HG03460 (cell line): ENCODE results near the gene SNAP47.
A peak's percentile ranks its signal among the peaks of the same experiment; 100 is the strongest.

ENCODE experiments used
- ATAC-seq: cut with Tn5 transposase; IDR thresholded peaks from one replicate; pipeline ENCODE4 v1.9.1; 2021; ENCODE audit not compliant: unreplicated experiment

The SNAP47 gene

DNA sequence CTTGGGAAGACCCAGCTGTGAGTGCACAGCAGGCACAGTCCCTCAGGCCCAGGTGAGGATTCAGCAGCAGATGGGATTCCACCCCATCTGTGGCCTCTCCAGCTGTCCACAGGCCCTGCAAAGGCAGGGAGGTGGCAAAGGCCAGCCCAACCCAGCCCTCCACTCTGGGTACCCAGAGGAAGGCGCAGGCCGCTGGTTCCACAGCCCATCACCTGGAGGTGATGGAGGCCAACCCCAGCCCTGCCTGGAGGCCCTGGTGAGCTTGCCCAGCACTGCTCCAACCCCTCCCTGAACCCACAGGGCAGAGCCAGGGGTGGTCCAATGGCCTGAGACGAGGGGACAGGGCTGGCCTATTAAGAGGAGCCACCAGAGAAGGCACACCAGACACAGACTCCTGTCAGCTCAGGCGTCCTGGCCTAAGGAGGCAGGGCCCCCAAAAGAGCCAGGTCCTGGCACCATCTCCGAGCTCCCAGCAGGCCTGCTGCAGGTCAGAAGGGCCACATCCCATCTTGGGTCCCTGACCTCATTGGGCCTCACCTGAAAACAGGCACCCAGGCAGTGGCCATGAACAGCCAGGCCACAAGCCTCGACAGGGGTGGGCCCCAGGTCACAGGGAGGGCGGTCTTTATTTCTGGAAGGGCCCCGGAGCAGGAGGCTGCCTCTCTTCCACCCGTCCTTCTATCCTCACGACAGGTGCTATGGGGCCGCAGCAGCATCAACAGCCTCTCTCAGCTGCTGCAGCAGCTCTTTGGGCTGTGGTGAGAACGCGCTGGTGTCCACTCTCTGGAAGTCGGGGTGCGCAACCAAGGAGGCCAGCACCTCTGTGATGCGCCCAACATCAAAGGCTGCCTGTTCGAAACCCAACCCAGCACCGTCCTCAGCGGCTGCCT, 3.3 kb upstream of the SNAP47 start:
- no peak for ATAC-seq

- no peak for ATAC-seq
These were observed 2.5 kb upstream of the SNAP47 start for GRCh38 chr1:227732586-227733308.

DNA sequence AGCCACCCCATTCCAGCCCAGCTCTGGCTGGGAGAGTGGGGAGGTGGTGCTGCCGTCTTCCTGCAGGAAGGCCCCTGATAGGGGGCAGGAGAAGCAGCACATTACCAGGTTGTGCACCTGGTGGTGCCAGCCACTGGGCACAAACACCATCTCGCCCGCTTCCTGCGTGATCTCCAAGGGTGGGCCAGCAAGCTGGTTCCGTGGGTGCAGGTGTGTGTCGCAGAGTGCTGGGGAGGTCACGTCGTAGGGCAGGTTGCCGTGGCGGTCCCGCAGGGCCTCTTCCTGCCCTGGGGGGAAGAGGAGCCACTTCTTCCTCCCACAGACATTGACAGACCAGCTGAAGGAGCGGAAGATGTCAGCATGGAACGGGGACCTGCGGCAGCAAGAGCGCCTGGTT, 1.9 kb upstream of the SNAP47 start:
- no peak for ATAC-seq

- ATAC-seq = no peak
These were observed 1.3 kb upstream of the SNAP47 start for GRCh38 chr1:227733751-227734545.

DNA sequence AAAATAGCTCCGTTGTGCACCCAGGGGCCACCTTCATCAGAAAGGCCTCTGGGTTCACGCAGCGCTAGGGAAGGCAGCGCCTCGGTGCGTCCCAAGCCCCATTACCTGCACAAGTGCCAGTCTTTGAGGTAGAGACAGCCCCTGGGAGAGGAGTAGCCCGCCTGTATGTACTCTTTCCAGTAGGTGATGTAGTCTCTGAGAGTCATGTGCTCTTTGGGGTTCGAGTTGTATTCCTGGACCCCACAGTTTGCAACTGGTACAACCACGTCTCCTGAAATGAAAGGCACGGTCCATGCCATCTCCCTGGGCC, 734 bp upstream of the SNAP47 start:
- ATAC-seq = no peak

DNA sequence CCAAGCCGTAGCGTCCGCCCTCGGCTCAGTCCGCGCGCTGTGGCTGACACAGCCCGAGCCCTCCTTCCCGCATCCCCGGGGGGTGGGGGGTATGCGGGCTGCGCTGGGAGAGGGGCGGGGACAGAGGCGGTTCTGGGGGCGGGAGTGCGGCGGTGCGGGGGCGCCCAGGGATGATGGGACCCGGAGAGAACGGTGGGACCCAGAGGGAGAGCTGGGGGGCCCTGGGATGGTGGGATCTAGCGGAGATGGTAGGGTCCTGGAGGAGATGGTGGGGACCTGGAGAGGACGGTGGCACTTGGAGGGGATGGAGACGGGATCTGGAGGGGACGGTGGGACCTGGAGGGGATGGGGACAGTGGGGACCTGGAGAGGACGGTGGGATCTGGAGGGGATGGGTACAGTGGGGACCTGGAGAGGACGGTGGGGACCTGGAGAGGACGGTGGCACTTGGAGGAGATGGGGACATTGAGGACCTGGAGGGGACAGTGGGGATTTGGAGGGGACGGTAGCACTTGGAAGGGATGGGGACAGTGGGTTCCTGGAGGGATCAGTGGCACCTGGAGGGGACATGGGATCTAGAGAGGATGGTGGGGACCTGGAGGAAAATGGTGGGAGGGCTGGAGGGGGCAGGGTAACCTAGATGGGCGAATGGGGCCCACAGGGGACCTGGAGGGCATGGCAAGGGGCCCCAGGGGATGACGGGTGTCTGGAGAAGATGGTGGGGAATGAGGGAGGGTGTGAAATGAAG, 477 bp downstream of the SNAP47 start:
- peak; percentile 31 for ATAC-seq

DNA sequence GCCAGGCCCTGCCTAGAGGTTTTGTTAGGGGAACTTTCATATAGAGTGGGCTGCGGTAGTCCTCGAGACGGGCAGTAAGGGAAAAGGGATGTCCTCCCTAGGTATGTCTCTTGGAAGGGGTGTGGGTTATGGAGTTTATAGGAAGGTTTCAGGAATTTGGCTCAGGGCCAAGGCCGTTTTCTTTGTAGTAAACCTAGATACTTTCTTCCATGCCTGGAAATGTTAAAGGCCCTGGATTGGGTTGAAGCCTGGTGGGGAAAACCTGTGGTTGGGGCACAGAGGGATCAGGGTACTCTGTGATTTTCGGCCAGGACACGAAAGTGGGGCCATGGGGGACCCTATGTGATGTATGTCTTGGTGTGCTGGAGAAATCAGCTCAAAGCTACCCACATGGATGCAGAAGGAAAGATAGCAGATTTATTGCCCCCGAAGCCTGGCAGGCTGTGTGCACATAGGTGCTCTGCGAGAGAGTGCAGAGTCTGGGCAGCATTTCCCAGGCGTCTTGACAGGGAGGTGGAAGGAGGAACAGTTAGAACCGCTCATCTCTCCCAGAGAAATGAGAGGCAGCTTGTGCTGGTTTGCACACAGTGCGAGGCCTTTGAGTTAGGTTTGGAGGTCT, 1.7 kb downstream of the SNAP47 start:
- no peak for ATAC-seq

DNA sequence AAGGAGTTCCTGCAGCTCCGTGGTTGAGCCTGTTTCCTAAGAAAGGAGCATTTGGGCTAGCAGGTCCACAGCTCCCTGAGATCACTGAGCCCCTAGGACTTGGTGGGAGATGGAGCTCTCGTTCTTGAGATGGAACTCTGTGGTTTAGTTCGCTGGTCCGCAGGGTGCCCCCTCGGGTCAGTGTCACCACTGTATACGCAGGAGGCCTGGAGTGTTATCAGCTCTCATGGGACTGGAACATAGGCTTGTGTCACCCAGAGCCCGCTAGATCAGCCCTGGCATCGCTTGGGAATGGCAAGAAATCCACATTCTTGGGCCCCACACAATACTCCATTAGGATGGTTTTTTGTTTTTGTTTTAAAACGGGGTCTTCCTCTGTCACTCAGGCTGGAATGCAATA, 3.6 kb downstream of the SNAP47 start:
- no peak for ATAC-seq

DNA sequence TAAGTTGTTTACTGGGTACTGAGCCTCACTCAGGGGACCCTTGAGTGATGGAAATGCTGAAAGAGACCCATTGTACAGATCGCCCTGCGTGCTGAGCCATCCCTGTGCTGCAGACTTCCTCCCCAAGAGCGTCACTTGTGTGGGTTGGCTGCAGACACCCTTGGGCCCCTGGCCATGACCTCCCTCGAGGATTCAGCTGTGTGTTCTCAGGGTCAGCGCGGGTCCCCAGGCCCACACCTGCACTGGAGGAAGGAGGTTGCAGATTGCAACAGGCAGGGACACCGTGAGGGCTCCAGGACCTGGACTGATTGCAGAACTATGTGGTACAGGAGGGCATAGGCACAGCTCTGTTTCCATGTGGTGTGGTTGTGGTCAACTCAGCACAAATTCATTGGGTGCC, 4.4 kb downstream of the SNAP47 start:
- no peak for ATAC-seq

DNA sequence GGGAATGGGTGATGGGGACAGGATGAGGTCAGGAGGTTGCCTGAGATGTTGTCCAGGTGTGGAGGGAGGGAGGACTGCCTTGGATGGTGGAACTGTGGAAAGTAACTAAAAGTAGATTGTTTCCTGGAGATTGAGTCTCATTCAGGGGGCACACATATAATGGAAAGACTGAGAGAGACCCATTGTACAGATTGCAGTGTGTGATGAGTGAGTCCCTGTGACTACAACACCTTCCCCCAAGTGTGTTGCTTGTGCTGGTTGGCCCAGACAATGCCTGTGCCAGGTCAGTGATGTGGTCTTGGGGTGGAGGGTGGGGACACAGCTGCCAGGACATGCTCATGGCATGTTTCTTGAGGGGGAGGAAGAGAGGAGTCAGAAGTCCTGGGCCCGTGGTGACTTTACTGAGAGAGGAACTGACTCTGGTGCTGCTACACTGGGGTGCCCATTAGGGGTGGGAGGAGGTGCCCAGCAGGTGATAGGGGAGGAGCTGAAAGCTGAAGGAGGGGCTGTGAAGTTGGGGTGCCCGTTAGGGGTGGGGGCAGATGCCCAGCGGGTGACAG, 5.2 kb downstream of the SNAP47 start:
- no peak for ATAC-seq

DNA sequence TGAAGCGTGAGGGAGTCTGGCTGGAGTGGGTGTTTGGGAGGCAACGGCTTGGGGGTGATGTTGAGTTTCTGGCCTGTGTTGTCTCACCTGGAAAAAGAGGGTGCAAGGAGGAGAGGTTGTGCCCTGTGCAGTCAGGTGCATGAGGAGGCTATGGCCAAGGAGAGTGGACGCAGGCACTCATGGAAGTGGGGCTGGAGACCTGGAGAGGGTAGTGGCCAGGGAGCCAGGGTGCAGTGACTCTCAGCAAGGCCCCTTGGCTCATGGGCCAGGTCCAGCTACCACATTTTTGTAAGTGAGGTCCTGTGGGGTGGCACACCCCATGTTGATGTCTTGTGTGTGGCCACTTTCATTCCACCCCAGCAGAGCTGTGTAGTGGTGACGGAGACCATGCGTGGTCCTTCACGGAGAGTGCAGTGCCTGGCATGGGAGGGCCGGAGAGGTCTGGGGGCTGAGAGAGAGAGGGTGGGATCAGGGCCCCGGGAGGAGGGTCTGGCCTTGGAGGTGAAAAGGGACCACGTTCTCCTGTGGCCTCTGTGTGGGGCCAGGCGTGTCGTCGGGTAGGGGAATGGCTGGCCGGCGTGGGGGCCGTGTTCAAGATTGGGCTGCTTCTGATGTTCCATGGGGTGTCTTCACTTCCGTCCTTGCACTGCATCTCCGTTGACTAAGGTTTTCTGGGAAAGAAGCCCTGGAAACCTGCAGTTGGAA, 6.1 kb downstream of the SNAP47 start:
- no peak for ATAC-seq

GRCh38 chr1:227742738-227743715, 7.8 kb downstream of the SNAP47 start:
- ATAC-seq = no peak

DNA sequence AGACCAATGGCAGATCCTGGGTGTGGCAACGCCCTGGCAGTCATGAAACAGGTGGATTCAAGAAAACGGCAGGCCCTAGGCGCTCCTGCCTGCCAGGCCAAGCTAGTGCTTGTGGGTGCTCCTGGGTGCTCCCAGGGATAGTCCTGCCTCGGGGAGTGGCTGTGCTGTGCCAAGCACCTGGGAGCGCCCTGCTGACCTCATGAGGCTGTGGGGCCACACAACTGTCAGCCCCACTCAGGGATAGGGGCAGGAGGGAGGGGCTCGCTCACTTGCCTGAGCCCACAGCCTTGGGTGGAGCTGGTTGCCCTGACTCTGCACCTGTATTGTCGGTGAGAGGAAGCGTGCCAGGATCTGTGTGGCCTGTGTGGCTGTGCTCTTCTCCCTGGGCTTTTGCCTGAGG, 9.4 kb downstream of the SNAP47 start:
- ATAC-seq = no peak

DNA sequence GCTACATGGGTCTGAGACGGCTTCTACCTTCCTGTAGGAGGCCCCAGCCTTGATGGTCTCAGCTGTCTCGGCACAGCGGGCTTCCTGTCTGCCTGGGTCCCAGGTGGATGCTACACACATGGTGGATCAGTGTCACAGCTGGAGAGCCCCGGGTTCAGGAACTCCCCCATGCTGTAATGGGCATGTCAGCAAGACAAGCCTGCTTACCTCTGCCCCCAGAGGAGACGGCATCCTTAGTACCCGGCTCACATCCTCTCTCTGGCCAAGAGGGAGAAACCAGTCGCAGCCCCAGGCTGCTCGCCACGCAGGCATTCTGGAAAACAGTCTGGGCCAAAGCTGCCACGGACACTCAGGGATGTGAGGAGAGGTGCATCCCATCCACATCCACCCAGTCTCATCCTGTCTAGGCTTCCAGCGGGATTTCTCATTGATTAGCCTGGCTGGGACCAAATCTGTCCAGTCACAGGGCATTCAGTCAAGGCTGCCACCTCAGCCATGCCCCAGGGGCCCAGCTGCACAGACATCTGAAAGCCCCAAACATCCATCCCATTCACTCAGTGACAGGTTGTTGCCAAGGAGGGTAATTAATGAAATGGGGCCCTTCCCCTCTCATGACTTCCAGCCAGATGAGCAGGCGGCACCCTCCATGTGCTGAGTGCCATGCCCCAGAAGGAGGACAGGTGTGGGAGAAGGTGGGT, 10.5 kb downstream of the SNAP47 start:
- no peak for ATAC-seq

DNA sequence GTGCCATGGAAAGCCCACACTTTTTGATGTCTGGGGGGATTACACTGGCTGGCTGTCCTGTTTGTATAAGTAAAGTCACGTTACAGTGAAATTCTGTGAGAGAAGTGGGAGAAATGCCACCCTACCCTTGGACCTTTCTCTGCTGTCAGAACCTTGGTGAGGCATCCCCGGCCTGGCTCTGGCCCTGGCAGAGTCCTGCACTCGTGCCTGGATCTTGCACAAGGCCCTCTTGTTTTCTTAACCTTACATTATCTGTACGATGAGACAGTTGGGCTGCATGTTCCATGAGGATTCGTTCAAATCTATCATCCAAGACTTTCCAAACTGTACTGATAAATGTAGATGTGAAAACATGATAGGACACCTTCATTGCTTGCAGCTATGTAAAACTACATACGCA, 11.4 kb downstream of the SNAP47 start:
- no peak for ATAC-seq

GRCh38 chr1:227747382-227747781, 12.1 kb downstream of the SNAP47 start:
- no peak for ATAC-seq

- no peak for ATAC-seq
These were observed 12.8 kb downstream of the SNAP47 start for GRCh38 chr1:227747948-227748495.
